Hypothalamus (tissue), 51 donors: Measurements from ENCODE around the gene ATP6V1F.

Experiments used
- DNase-seq, 51 donors: peaks; one replicate each; lab custom pipeline; 2025; lab: John Stamatoyannopoulos, UW

ATP6V1F gene

GRCh38 chr7:128835231-128835751 is 27.4 kb upstream of the ATP6V1F start:
- DNase-seq, result no peak

GRCh38 chr7:128835790-128836641 is 26.6 kb upstream of the ATP6V1F start:
- DNase-seq, result peak in 28 of 51 donors; percentile 8 to 61 (median 42)

- peak in 38 of 51 donors; percentile 14 to 77 (median 45) for DNase-seq
These were observed 25.8 kb upstream of the ATP6V1F start for GRCh38 chr7:128836729-128837348.

- no peak for DNase-seq
These were observed 25.1 kb upstream of the ATP6V1F start for GRCh38 chr7:128837521-128837921.

GRCh38 chr7:128838109-128838779 is 24.4 kb upstream of the ATP6V1F start:
- no peak for DNase-seq

GRCh38 chr7:128838981-128839731 is 23.5 kb upstream of the ATP6V1F start:
- DNase-seq, result no peak

GRCh38 chr7:128839751-128840177 is 22.9 kb upstream of the ATP6V1F start:
- no peak for DNase-seq

GRCh38 chr7:128840326-128841170 is 22.1 kb upstream of the ATP6V1F start:
- DNase-seq, result no peak

- no peak for DNase-seq
These were observed 21.4 kb upstream of the ATP6V1F start for GRCh38 chr7:128841171-128841690.

GRCh38 chr7:128841921-128842673 is 20.6 kb upstream of the ATP6V1F start:
- peak in 9 of 51 donors; percentile 11 to 47 (median 21) for DNase-seq

- DNase-seq, result no peak
These were observed 19.7 kb upstream of the ATP6V1F start for GRCh38 chr7:128842674-128843641.

- DNase-seq, result no peak
These were observed 18.6 kb upstream of the ATP6V1F start for GRCh38 chr7:128843938-128844621.

GRCh38 chr7:128844777-128845311 is 17.8 kb upstream of the ATP6V1F start:
- DNase-seq, result no peak

GRCh38 chr7:128845475-128845874 is 17.2 kb upstream of the ATP6V1F start:
- DNase-seq, result no peak

GRCh38 chr7:128845987-128846386 is 16.7 kb upstream of the ATP6V1F start:
- no peak for DNase-seq

- DNase-seq, result no peak
These were observed 15.7 kb upstream of the ATP6V1F start for GRCh38 chr7:128846781-128847444.
